Lower leg skin (tissue), 4 donors: ENCODE results near the gene ARHGAP22. TPM values are rescaled to one million over a fixed set of nuclear protein-coding genes. Genes with fewer than 3 reads are reported as not detected.

Experiments
- DNase-seq, 2 donors: peaks; one replicate each; pipeline ENCODE4 v3.0.0-alpha.2; 2019; ENCODE audit warnings: low spot score in 2 of 2
- H3K4me3 ChIP-seq: fragments of 200-600 bp; sonication (generic); 2 replicates; pipeline ENCODE4 v1.5.1; 2017; ENCODE audit warnings: mild to moderate bottlenecking, low read depth; ENCODE audit not compliant: poor library complexity, severe bottlenecking
- POLR2A ChIP-seq, 2 donors: fragments of 450-650 bp; IDR thresholded peaks; one replicate each; pipeline ENCODE4 v1.6.1; 2016 to 2017; ENCODE audit warnings: antibody characterized with exemption in 2 of 2, mild to moderate bottlenecking in 1 of 2, moderate library complexity in 1 of 2
- WGBS, 2 donors: methylation state at CpG; one replicate each; pipeline ENCODE4 v1.1.5; 2018; 5-methylcytosine and 5-hydroxymethylcytosine counted together
- intact Hi-C: fragments of 100-400 bp; cut with DNase I; formaldehyde crosslinking; loops from one replicate; pipeline ENCODE4 v1.15.0; 2023; ENCODE audit warnings: low total_unique reads
- total RNA-seq, 4 donors: library from RNA; depleted of rRNA; stranded (reverse); fragments of >200 nt; gene quantifications; one replicate each; pipeline ENCODE4 v1.1.0, GENCODE V29; 2016
- TF ChIP-seq, protein P1 (sequence below), 3 donors: fragments of 450-650 bp; IDR thresholded peaks; one replicate each; pipeline ENCODE4 v1.5.1; 2016; ENCODE audit warnings: antibody characterized with exemption in 3 of 3, mild to moderate bottlenecking in 3 of 3, moderate library complexity in 2 of 3

ARHGAP22 gene
- total RNA-seq, 4 donors from 2014 or later, result 0.46 to 3.0 (median 1.4) TPM

DNA sequence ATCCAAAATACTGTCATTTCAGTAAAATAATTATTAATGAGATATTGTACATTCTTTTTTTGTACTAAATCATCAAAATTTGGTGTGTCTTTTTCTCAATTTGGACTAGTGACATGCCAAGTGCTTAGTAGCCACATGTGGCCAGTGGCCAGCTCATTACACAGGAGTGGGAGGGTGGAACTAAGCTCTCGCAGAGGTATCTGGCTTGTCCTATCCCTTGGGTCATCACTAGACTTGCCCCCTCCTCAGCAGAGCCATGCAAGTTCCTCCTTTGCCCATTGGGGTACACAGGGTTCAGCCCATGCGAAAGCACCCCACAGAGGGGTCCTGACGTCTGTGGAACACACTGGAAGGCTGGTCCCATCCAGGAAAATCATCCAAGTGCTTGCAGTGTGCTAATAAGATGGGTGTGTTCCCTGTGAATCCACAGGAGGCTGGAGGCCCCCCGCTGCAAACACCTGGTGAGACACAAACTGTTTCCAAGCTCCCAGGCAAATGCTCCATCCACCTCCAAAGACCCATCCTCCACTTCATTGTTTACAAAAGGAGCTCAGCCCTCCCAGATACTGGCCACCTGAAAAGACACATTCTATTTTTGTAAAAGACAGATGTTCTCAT is 1.3 kb downstream of the ARHGAP22 start:
- intact Hi-C loops, result no loop called here
- peak in 1 of 2 donors; percentile 56 for DNase-seq
- TF ChIP-seq POLR2A (IDR thresholded peaks at IDR 0.05), result no peak
- TF ChIP-seq, protein P1, sequence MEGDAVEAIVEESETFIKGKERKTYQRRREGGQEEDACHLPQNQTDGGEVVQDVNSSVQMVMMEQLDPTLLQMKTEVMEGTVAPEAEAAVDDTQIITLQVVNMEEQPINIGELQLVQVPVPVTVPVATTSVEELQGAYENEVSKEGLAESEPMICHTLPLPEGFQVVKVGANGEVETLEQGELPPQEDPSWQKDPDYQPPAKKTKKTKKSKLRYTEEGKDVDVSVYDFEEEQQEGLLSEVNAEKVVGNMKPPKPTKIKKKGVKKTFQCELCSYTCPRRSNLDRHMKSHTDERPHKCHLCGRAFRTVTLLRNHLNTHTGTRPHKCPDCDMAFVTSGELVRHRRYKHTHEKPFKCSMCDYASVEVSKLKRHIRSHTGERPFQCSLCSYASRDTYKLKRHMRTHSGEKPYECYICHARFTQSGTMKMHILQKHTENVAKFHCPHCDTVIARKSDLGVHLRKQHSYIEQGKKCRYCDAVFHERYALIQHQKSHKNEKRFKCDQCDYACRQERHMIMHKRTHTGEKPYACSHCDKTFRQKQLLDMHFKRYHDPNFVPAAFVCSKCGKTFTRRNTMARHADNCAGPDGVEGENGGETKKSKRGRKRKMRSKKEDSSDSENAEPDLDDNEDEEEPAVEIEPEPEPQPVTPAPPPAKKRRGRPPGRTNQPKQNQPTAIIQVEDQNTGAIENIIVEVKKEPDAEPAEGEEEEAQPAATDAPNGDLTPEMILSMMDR (IDR thresholded peaks at IDR 0.05), result no peak
- WGBS, 2 donors, result 73 to 75% methylated on average over 4 of the region's 4 CpGs
- H3K4me3 ChIP-seq, result no peak overlapping the region

DNA sequence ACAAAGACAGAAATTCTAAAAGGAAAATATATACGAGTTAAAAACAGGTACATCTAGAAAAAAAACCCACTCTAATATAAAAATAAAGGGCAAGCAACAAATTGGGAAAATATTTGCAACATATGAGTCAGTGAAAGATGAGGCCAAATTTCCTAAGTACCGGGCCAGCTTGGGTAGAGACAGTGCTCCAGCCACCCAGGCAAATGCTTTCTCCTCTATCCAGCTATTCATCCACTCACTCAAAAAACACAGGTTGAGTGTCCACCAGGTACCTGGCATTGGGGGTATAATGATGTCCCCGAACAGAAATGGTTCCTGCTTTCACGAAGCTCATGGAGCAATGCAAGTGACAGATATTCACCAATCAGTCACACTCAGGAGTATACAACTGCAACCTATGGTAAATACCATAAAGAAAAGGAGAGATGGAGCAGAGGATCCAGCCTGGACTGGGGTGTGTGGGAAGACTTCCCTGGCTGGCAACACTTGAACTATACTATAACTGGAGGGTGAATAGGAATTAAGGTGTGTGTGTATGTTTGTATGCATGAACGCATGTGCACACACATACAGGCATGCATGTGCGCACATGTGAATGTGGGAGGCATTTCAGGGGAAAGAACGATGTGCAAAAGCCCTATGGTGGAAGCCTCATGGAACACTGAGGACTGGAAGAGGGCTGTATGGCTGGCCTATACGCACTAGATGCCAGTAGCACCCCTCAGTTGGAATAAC is 2.3 kb downstream of the ARHGAP22 start:
- intact Hi-C loops, result no loop called here
- peak in 1 of 2 donors; percentile 29 for DNase-seq
- 79 to 85% methylated on average over 8 of the region's 8 CpGs for WGBS, 2 donors
- no peak overlapping the region for H3K4me3 ChIP-seq
- no peak for TF ChIP-seq POLR2A (IDR thresholded peaks at IDR 0.05)
- TF ChIP-seq, protein P1 (IDR thresholded peaks at IDR 0.05), result no peak

GRCh38 chr10:48601789-48602188 is 3.1 kb downstream of the ARHGAP22 start:
- DNase-seq, result no peak
- 94 to 97% methylated on average over 1 of the region's 1 CpG for WGBS, 2 donors
- no peak for TF ChIP-seq POLR2A (IDR thresholded peaks at IDR 0.05)
- TF ChIP-seq, protein P1 (IDR thresholded peaks at IDR 0.05), result no peak
- intact Hi-C loops, result no loop called here
- no peak overlapping the region for H3K4me3 ChIP-seq

DNA sequence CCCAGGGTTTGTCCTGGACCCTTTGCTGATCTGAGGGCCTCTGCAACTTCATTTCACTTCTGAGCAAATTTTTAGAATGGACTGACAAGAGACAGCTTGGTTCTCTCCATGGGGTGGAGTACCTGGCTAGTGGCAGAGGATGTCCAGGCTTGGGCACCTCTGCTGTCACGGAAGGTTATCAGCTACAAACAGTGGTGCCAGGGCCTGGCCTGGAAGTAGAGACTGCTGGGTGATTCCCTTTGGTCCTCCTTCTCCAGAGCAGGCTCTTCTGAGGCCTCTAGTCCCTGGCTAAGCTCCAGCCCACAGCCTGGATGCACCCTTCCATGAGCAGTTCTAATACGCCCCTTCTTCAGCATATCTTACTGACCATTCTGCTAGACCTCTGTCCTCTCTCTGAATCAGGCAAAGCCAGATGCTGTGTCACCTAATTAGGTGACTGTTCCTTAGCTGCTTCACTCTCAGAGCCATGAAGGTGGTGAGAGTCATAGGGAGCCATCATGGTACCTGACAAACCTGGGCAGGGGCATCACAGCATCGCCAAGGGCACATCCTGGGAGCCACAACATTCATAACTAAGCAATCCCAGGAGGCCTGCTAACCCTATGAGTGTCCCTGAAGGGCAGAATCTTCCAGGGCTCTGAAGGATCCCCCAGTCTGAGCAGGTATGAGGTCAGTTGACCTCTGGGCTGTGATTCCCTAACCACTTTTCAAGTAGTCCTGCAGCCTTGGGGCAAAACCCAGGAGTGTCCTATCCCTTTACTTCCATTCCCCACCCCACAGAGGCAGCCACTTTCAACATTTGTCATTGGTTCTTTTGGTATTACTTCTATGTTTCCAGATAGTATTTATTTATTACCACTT is 4.0 kb downstream of the ARHGAP22 start:
- intact Hi-C loops, result no loop called here
- 83 to 94% methylated on average over 3 of the region's 3 CpGs for whole genome bisulfite sequencing, 2 donors
- TF ChIP-seq POLR2A (IDR thresholded peaks at IDR 0.05), result no peak
- TF ChIP-seq, protein P1 (IDR thresholded peaks at IDR 0.05), result no peak
- DNase-seq, result peak in 1 of 2 donors; percentile 70
- H3K4me3 ChIP-seq, result no peak overlapping the region

- TF ChIP-seq, protein P1 (IDR thresholded peaks at IDR 0.05), result no peak
- no peak for TF ChIP-seq POLR2A (IDR thresholded peaks at IDR 0.05)
- 57 to 58% methylated on average over 2 of the region's 2 CpGs for WGBS, 2 donors
- no peak overlapping the region for H3K4me3 ChIP-seq
- DNase-seq, result no peak
- intact Hi-C loops, result no loop called here
Measured at GRCh38 chr10:48599830-48600134, 5.1 kb downstream of the ARHGAP22 start.
